HepG2 (cell line): ENCODE data around the gene NEURL3. TPM values are rescaled to one million over a fixed set of nuclear protein-coding genes. Genes with fewer than 3 reads are reported as not detected.

Source experiments
- ATAD3A ChIP-seq: sonication (generic); formaldehyde crosslinking; IDR thresholded peaks from 2 replicates; pipeline ENCODE4 v1.4.0; 2020; ENCODE audit warnings: missing genetic modification reagents
- CENPT ChIP-seq: sonication (generic); formaldehyde crosslinking; IDR thresholded peaks from 2 replicates; pipeline ENCODE4 v1.8.0; 2022; ENCODE audit warnings: low read depth, mild to moderate bottlenecking, moderate library complexity, missing genetic modification reagents
- CREB1 ChIP-seq, 2 experiments: fragments of 450-650 bp in 1 of 2; IDR thresholded peaks; 2 replicates each; pipeline ENCODE4 v1.6.1; 2016 to 2017; ENCODE audit warnings: control low read depth in 1 of 2, mild to moderate bottlenecking in 1 of 2, missing compliant biosample characterization in 1 of 2, missing genetic modification characterization in 1 of 2
- ELF1 ChIP-seq: sonication (generic); formaldehyde crosslinking; IDR thresholded peaks from 2 replicates; pipeline ENCODE4 v1.4.0; 2020; ENCODE audit warnings: missing genetic modification reagents
- FOXK2 ChIP-seq: fragments of 450-650 bp; IDR thresholded peaks from 2 replicates; pipeline ENCODE4 v1.6.1; 2016
- KLF13 ChIP-seq: sonication (generic); formaldehyde crosslinking; IDR thresholded peaks from 2 replicates; pipeline ENCODE4 v1.4.0; 2020; ENCODE audit warnings: mild to moderate bottlenecking, missing genetic modification reagents
- MAFG ChIP-seq: sonication (generic); formaldehyde crosslinking; IDR thresholded peaks from 2 replicates; pipeline ENCODE4 v1.5.1; 2020; ENCODE audit warnings: mild to moderate bottlenecking, missing genetic modification reagents
- MBD4 ChIP-seq: IDR thresholded peaks from 2 replicates; pipeline ENCODE4 v1.6.1; 2012; ENCODE audit warnings: low read length, inconsistent platforms, borderline replicate concordance
- MIER3 ChIP-seq: IDR thresholded peaks from 2 replicates; pipeline ENCODE4 v1.6.1; 2016; ENCODE audit warnings: missing compliant biosample characterization, borderline replicate concordance
- NFATC3 ChIP-seq: sonication (generic); formaldehyde crosslinking; IDR thresholded peaks from 2 replicates; pipeline ENCODE4 v1.5.1; 2020; ENCODE audit warnings: mild to moderate bottlenecking, missing genetic modification reagents
- NFE2 ChIP-seq: sonication (generic); formaldehyde crosslinking; IDR thresholded peaks from 2 replicates; pipeline ENCODE4 v1.4.0; 2020; ENCODE audit warnings: missing genetic modification reagents
- POLR2AphosphoS5 ChIP-seq: IDR thresholded peaks from 2 replicates; pipeline ENCODE4 v1.6.1; 2012; ENCODE audit warnings: low read depth, low read length
- RBFOX2 ChIP-seq: fragments of 200-400 bp; formaldehyde crosslinking; IDR thresholded peaks from 2 replicates; pipeline ENCODE4 v1.6.1; 2017; ENCODE audit warnings: low read depth, mild to moderate bottlenecking, low read length
- RFXAP ChIP-seq: sonication (generic); formaldehyde crosslinking; IDR thresholded peaks from 2 replicates; pipeline ENCODE4 v1.4.0; 2020; ENCODE audit warnings: missing genetic modification reagents, borderline replicate concordance
- SP5 ChIP-seq: IDR thresholded peaks from 2 replicates; pipeline ENCODE4 v1.6.1; 2016; ENCODE audit warnings: low read depth, borderline replicate concordance
- SRSF1 ChIP-seq: fragments of 200-400 bp; formaldehyde crosslinking; optimal IDR thresholded peaks from 2 replicates; pipeline ENCODE3; 2017; ENCODE audit warnings: mild to moderate bottlenecking, low read depth, low read length, moderate library complexity
- TCF12 ChIP-seq, 2 experiments: fragments of 450-650 bp in 1 of 2; sonication (generic) in 1 of 2; formaldehyde crosslinking in 1 of 2; IDR thresholded peaks; 2 replicates each; pipeline versions ENCODE4 v1.6.1 to v1.8.0; 2017 to 2022; ENCODE audit warnings: antibody characterized with exemption in 1 of 2, mild to moderate bottlenecking in 1 of 2, missing genetic modification reagents in 1 of 2, moderate library complexity in 1 of 2
- TGIF2 ChIP-seq: IDR thresholded peaks from 2 replicates; pipeline ENCODE4 v1.6.1; 2016; ENCODE audit warnings: control low read depth, missing compliant biosample characterization
- ZFP1 ChIP-seq: IDR thresholded peaks from 2 replicates; pipeline ENCODE4 v1.6.1; 2016
- ZFP36 ChIP-seq: fragments of 150-350 bp; IDR thresholded peaks from 2 replicates; pipeline ENCODE4 v1.6.1; 2018; ENCODE audit warnings: borderline replicate concordance, low read length, low read depth; ENCODE audit not compliant: partially characterized antibody
- ZMAT3 ChIP-seq: sonication (generic); formaldehyde crosslinking; conservative IDR thresholded peaks from 2 replicates; pipeline ENCODE4 v1.7.0; 2021; ENCODE audit warnings: missing genetic modification reagents
- ZNF326 ChIP-seq: sonication (generic); formaldehyde crosslinking; IDR thresholded peaks from 2 replicates; pipeline ENCODE4 v1.4.0; 2020; ENCODE audit warnings: missing genetic modification reagents, borderline replicate concordance
- ZNF629 ChIP-seq: sonication (generic); formaldehyde crosslinking; conservative IDR thresholded peaks from 2 replicates; pipeline ENCODE4 v1.5.0; 2020; ENCODE audit warnings: missing genetic modification reagents
- ZNF75D ChIP-seq: sonication (generic); formaldehyde crosslinking; IDR thresholded peaks from 2 replicates; pipeline ENCODE4 v1.8.1; 2023; ENCODE audit warnings: missing genetic modification reagents, mild to moderate bottlenecking, borderline replicate concordance
- ZNF775 ChIP-seq: sonication (generic); formaldehyde crosslinking; IDR thresholded peaks from 2 replicates; pipeline ENCODE4 v1.4.0; 2020; ENCODE audit warnings: missing genetic modification reagents, mild to moderate bottlenecking, moderate library complexity, borderline replicate concordance
- ZSCAN22 ChIP-seq: sonication (generic); formaldehyde crosslinking; IDR thresholded peaks from 2 replicates; pipeline ENCODE4 v1.4.0; 2020; ENCODE audit warnings: mild to moderate bottlenecking, missing genetic modification reagents
- ZSCAN25 ChIP-seq: sonication (generic); formaldehyde crosslinking; IDR thresholded peaks from 2 replicates; pipeline ENCODE4 v1.8.0; 2022; ENCODE audit warnings: mild to moderate bottlenecking, missing genetic modification reagents
- polyA plus RNA-seq, 8 experiments: library from polyadenylated mRNA; depleted of rRNA in 3 of 8; stranded (reverse) in 7 of 8; unstranded in 1 of 8; fragments of >200 nt; fragmentation: Illumina TruSeq in 4 of 8; extraction: Trizol in 4 of 8; gene quantifications; 2 replicates each; pipeline versions ENCODE4 v1.2.1 to v1.2.3, GENCODE V29; 2011 to 2016; ENCODE audit warnings: low read depth in 4 of 8, missing spikeins in 1 of 8, mixed read lengths in 1 of 8; ENCODE audit not compliant: insufficient read depth in 1 of 8
- total RNA-seq, 5 experiments: library from RNA; depleted of rRNA; stranded (reverse); fragments of >200 nt; fragmentation: Illumina TruSeq; extraction: Trizol; gene quantifications; 2 replicates each; pipeline ENCODE4 v1.2.3, GENCODE V29; 2016; ENCODE audit warnings: low read depth in 1 of 5
- TF ChIP-seq, protein P1 (sequence below): sonication (generic); formaldehyde crosslinking; IDR thresholded peaks from 2 replicates; pipeline ENCODE4 v1.5.0; 2020; ENCODE audit warnings: missing genetic modification reagents
- TF ChIP-seq, protein P2 (sequence below): sonication (generic); formaldehyde crosslinking; IDR thresholded peaks from 2 replicates; pipeline ENCODE4 v1.9.0; 2021; ENCODE audit warnings: missing genetic modification reagents, borderline replicate concordance

The NEURL3 gene
- total and polyA plus RNA-seq, 2 of the 13 experiments (the other 11 are each of a cell fraction or from before 2014, with no cell fraction given): 0.16 to 1.2 TPM

GRCh38 chr2:96501886-96502810 lies 3.0 kb downstream of the NEURL3 start (continued):
- TF ChIP-seq CREB1 (IDR thresholded peaks at IDR 0.05): no peak
- TF ChIP-seq CREB1 (CRISPR knock-in tag; IDR thresholded peaks at IDR 0.05): no peak
- TF ChIP-seq ZSCAN25 (CRISPR knock-in tag): peak; percentile 40; the same call in 1 of the 2 replicates
- TF ChIP-seq NFE2 (CRISPR knock-in tag): no peak
- peak; percentile 29; the same call in 1 of the 2 replicates for TF ChIP-seq POLR2AphosphoS5
- TF ChIP-seq SP5 (CRISPR knock-in tag): 0 out of 2 replicates have a peak, but pooled peaks have one; percentile 38
- TF ChIP-seq, protein P1, sequence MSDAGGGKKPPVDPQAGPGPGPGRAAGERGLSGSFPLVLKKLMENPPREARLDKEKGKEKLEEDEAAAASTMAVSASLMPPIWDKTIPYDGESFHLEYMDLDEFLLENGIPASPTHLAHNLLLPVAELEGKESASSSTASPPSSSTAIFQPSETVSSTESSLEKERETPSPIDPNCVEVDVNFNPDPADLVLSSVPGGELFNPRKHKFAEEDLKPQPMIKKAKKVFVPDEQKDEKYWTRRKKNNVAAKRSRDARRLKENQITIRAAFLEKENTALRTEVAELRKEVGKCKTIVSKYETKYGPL (CRISPR knock-in tag): no peak
- TF ChIP-seq ELF1 (CRISPR knock-in tag): peak; percentile 70
- no peak for TF ChIP-seq SRSF1
- peak; percentile 35; the same call in 1 of the 2 replicates for TF ChIP-seq RBFOX2
- TF ChIP-seq MAFG (CRISPR knock-in tag): no peak
- TF ChIP-seq ZNF775 (CRISPR knock-in tag): no peak
- TF ChIP-seq ZNF326 (CRISPR knock-in tag): no peak
- TF ChIP-seq ZSCAN22: no peak
- TF ChIP-seq TGIF2 (CRISPR knock-in tag): no peak
- no peak for TF ChIP-seq KLF13 (CRISPR knock-in tag)
- peak; percentile 57; the same call in 1 of the 2 replicates for TF ChIP-seq MIER3 (CRISPR knock-in tag)
- TF ChIP-seq ATAD3A (CRISPR knock-in tag): no peak
- TF ChIP-seq ZNF75D (CRISPR knock-in tag): no peak
- TF ChIP-seq ZFP36: no peak
- TF ChIP-seq NFATC3 (CRISPR knock-in tag): no peak
- 0 out of 2 replicates have a peak, but pooled peaks have one; percentile 53 for TF ChIP-seq RFXAP (CRISPR knock-in tag)
- no peak for TF ChIP-seq ZMAT3 (CRISPR knock-in tag)
- TF ChIP-seq CENPT (CRISPR knock-in tag): no peak
- TF ChIP-seq ZFP1 (CRISPR knock-in tag): no peak
- no peak for TF ChIP-seq FOXK2
- no peak for TF ChIP-seq ZNF629
- TF ChIP-seq, protein P2, sequence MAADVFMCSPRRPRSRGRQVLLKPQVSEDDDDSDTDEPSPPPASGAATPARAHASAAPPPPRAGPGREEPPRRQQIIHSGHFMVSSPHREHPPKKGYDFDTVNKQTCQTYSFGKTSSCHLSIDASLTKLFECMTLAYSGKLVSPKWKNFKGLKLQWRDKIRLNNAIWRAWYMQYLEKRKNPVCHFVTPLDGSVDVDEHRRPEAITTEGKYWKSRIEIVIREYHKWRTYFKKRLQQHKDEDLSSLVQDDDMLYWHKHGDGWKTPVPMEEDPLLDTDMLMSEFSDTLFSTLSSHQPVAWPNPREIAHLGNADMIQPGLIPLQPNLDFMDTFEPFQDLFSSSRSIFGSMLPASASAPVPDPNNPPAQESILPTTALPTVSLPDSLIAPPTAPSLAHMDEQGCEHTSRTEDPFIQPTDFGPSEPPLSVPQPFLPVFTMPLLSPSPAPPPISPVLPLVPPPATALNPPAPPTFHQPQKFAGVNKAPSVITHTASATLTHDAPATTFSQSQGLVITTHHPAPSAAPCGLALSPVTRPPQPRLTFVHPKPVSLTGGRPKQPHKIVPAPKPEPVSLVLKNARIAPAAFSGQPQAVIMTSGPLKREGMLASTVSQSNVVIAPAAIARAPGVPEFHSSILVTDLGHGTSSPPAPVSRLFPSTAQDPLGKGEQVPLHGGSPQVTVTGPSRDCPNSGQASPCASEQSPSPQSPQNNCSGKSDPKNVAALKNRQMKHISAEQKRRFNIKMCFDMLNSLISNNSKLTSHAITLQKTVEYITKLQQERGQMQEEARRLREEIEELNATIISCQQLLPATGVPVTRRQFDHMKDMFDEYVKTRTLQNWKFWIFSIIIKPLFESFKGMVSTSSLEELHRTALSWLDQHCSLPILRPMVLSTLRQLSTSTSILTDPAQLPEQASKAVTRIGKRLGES: no peak
- TF ChIP-seq TCF12 (IDR thresholded peaks at IDR 0.05): no peak
- TF ChIP-seq TCF12 (CRISPR knock-in tag; IDR thresholded peaks at IDR 0.05): no peak
- TF ChIP-seq MBD4: no peak
